ENCODE data around the gene RARB. TPM values are rescaled to one million over a fixed set of nuclear protein-coding genes. Genes with fewer than 3 reads are reported as not detected.

Gene RARB
- total and polyA plus RNA-seq, 2 donors (not counting 3 experiments of a cell fraction or from before 2014, with no cell fraction given) = 15.3 to 23.4 TPM

DNA sequence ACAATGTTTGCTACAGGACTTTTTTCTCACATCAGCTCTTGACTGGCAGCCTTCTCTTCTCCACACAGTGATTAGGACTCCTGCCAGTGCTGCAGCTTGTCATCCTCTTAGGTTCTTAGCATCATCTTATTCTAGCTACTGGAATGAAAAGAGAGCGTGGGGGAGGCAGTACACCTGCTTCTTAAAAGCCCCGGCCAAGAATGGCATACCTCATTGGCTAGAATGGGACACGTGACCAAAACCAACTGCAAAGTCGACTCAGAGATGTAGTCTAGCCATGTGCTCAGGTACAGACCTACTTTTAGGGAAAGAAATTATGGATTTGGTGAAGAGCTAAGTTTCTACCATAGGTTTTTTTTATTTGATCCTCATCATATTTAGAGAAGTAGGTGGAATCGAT is 44.1 kb downstream of the RARB start:
- intact Hi-C loops (cut with micrococcal nuclease) (no loop called here), dilution Hi-C loops (cut with MboI; ENCODE audit: extremely low pct_ligation_motif_present, low sequenced_read_pairs) (no loop called here)
- TF ChIP-seq MYC (IDR thresholded peaks at IDR 0.05; ENCODE audit: low read depth, low read length) (no peak), POLR2A (IDR thresholded peaks at IDR 0.05; ENCODE audit: low read depth, low read length) (no peak), FOS (IDR thresholded peaks at IDR 0.05; ENCODE audit: borderline replicate concordance, insufficient read depth, low read length) (no peak), GATA2 (IDR thresholded peaks at IDR 0.05; ENCODE audit: insufficient read depth, insufficient read length, low read depth, low read length) (no peak), JUN (IDR thresholded peaks at IDR 0.05; ENCODE audit: borderline replicate concordance, insufficient read depth, insufficient read length, low read depth) (no peak), POLR2AphosphoS5 (IDR thresholded peaks at IDR 0.05; ENCODE audit: insufficient read depth, low read depth, low read length) (no peak), EZH2 (IDR thresholded peaks at IDR 0.05; ENCODE audit: borderline replicate concordance, low read depth, low read length, severe bottlenecking) (no peak)
- TF ChIP-seq, protein P1, sequence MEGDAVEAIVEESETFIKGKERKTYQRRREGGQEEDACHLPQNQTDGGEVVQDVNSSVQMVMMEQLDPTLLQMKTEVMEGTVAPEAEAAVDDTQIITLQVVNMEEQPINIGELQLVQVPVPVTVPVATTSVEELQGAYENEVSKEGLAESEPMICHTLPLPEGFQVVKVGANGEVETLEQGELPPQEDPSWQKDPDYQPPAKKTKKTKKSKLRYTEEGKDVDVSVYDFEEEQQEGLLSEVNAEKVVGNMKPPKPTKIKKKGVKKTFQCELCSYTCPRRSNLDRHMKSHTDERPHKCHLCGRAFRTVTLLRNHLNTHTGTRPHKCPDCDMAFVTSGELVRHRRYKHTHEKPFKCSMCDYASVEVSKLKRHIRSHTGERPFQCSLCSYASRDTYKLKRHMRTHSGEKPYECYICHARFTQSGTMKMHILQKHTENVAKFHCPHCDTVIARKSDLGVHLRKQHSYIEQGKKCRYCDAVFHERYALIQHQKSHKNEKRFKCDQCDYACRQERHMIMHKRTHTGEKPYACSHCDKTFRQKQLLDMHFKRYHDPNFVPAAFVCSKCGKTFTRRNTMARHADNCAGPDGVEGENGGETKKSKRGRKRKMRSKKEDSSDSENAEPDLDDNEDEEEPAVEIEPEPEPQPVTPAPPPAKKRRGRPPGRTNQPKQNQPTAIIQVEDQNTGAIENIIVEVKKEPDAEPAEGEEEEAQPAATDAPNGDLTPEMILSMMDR (IDR thresholded peaks at IDR 0.05; ENCODE audit: extremely low read depth in 1 of 2, insufficient read depth in 1 of 2, low read depth in 1 of 2, low read length in 2 of 2) = no peak
- TF ChIP-seq, protein P2, sequence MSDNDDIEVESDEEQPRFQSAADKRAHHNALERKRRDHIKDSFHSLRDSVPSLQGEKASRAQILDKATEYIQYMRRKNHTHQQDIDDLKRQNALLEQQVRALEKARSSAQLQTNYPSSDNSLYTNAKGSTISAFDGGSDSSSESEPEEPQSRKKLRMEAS (IDR thresholded peaks at IDR 0.05; ENCODE audit: insufficient read depth, insufficient read length) = no peak
- POLR2A ChIA-PET = no interaction called here
- H3K9ac ChIP-seq (replicated peaks; ENCODE audit: extremely low read depth, insufficient read depth, low read length) = no peak overlapping the region
- no peaks in the 10 kb centered on the region for H3K9me3 ChIP-seq (replicated peaks; ENCODE audit: control insufficient read depth, insufficient read depth, low read length)
- peaks cover 12% of the 10 kb centered on the region for H3K4me1 ChIP-seq (ENCODE audit: control insufficient read depth, extremely low read depth, insufficient read depth, low read length)
- H3K27ac ChIP-seq (ENCODE audit: insufficient read depth, low read depth, low read length) = no peak overlapping the region
- H3K9me1 ChIP-seq (replicated peaks; ENCODE audit: control insufficient read depth, extremely low read depth, insufficient read depth, low read length) = no peaks in the 10 kb centered on the region
- no peaks in the 10 kb centered on the region for H3K27me3 ChIP-seq (ENCODE audit: control insufficient read depth in 2 of 2, insufficient read depth in 2 of 2, low read length in 2 of 2)
- H4K20me1 ChIP-seq (replicated peaks; ENCODE audit: control insufficient read depth, extremely low read depth, insufficient read depth, low read length) = no peaks in the 10 kb centered on the region
- no peaks in the 10 kb centered on the region for H3K36me3 ChIP-seq (ENCODE audit: control insufficient read depth in 2 of 2, extremely low read depth in 1 of 2, insufficient read depth in 2 of 2, low read length in 2 of 2)
- no TSS peak for BruUV-seq (replicated peaks)
- no peak overlapping the region for H2AFZ ChIP-seq (ENCODE audit: low read depth, low read length)
- no peak for FAIRE-seq
- no peak overlapping the region for H3K4me3 ChIP-seq (replicated peaks in 1 of 3; ENCODE audit: insufficient read depth in 1 of 3, low read depth in 1 of 3, low read length in 3 of 3)
- CTCF ChIA-PET = interaction anchor here (1.0 to 1.5 kb wide), 4 partner anchors 8 to 34 kb away, joined by 3 to 4 read pairs (median 3); no protein-coding TSS in a partner anchor
- peaks cover 8% of the 10 kb centered on the region for H3K79me2 ChIP-seq (ENCODE audit: control insufficient read depth, insufficient read depth, low read length)
- no peak for DNase-seq (ENCODE audit: low read depth, low spot score)
- no peak overlapping the region for H3K4me2 ChIP-seq (ENCODE audit: insufficient read depth, low read length)
